ENCODE results near the gene SLC3A2.
"Not testable (repeated sequence)": the region's sequence is repeated elsewhere in the genome, so short reads cannot be mapped to it uniquely, and the experiment has no call there.

SLC3A2 gene

GRCh38 chr11:62880803-62881578 lies at the start of gene SLC3A2:
Gene SLC3A2, plus strand, starts transcription at chr11:62880896. Its CDS starts 128 bp downstream, at chr11:62881024.
- peak; percentile 80 for DNase-seq

DNA sequence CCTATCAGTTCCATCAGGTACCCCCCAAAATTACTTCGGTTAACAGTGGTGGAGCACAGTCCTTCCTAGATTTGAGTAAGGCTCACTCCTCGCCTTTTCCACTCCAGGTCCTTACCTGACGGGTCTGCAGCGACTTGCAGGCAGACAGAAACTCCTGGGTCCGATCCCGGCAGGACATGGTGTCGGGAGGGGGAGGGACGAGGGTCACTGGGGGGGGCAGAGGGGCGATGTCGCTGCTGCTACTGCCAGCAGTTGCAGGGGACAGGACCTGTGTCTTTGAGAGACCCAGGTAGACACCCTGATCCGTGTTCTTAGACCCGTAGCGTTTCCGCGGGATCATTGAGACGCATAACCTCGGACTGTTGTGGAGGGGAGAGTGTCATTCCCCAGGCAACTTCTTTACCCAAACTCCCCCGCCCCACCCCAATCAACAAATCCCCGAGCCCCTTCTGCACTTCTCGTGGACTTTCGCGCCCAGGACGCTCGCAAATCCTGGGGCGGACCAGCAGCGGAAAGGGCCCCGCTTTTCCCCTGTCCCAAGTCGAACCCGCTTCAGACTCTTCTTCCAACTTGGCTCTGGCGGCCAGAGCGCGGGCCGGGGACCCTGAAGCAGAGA lies 49.7 kb upstream of the SLC3A2 start:
- DNase-seq: no peak

- peak; percentile 90 for DNase-seq
Measured at GRCh38 chr11:62831520-62832335, 49.0 kb upstream of the SLC3A2 start, which contains the start of gene STX5. Gene STX5, minus strand, starts transcription at chr11:62832051. Its CDS starts 808 bp downstream, at chr11:62831243.

DNA sequence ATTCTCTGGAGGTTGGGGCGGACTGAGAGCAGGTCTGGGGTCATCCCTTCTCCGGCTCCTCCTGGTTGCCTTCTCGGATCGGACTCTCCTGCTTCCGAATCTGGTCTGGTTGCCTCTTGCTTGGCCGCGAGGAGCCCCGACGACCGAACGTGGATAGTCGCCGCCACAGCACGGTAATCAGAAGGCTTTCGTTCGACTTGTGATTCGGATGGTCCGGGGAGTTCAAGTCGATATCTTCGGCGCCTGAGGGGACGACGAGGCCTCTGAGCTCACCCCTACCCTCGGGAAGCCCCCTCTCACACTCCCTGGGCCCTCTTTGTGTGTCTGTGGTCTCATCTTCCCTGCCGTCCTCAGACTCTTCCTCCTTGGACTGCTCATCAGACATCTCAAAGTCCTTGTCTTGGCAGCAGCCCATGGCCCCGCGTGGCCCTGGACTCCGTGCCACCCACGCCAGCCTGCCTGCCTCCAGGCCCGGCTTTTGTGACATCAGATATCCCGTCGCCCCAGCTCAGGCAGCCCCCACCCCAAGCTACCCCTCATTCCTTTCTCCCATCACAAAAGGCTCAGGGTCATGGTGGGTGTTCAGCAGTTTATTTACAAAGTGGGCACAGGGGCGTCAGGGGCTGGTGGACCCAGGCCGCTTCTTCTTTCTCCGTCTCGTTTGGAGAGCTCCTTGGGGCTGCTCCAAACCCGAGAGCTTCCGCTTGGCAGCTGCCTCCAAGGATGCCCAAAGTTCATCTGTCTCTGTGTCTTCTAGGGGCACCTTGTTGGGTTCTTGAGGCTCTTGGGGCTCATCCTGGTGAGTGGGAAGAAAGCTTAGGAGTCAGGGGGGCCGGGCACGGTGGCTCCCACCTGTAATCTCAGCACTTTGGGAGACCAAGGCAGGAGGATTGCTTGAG lies 48.1 kb upstream of the SLC3A2 start, which contains the start of gene TEX54:
TEX54 (minus strand) TSS at position 506 of the 899 bp plus-strand sequence.
- no peak for DNase-seq

- no peak for DNase-seq
Measured at GRCh38 chr11:62835336-62835735, 45.4 kb upstream of the SLC3A2 start.

- DNase-seq: peak; percentile 76
Measured at GRCh38 chr11:62839050-62839945, 41.4 kb upstream of the SLC3A2 start, which contains the start of gene WDR74. Gene WDR74, minus strand, starts transcription at chr11:62839590. Its CDS starts 20 bp downstream, at chr11:62839570.

DNA sequence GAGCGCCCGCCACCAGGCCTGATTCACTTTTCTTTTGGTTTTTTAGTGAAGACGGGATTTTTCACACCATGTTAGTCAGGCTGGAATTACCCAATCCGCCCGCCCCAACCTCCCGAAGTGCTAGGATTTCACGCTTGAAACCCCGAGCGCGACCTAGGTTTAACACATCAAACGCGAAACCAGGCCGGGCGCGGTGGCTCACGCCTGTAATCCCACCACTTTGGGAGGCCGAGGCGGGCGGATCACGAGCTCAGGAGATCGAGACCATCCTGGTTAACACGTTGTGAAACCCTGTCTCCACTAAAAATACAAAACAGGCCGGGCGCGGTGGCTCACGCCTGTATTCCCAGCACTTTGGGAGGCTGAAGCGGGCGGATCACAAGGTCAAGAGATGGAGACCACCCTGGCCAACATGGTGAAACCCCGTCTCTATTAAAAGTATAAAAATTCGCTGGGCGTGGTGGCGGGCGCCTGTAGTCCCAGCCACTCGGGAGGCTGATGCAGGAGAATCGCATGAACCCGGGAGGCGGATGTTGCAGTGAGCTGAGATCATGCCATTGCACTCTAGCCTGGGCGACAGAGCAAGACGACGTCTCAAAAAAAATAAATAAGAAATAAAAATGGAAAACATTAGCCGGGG lies 39.9 kb upstream of the SLC3A2 start:
- DNase-seq: peak; percentile 49

GRCh38 chr11:62841361-62842170 lies 39.1 kb upstream of the SLC3A2 start:
- DNase-seq: peak; percentile 99

- peak; percentile 39 for DNase-seq
Measured at GRCh38 chr11:62842171-62842741, 38.4 kb upstream of the SLC3A2 start.

- not testable (repeated sequence) for DNase-seq
Measured at GRCh38 chr11:62842891-62843290, 37.8 kb upstream of the SLC3A2 start.

DNA sequence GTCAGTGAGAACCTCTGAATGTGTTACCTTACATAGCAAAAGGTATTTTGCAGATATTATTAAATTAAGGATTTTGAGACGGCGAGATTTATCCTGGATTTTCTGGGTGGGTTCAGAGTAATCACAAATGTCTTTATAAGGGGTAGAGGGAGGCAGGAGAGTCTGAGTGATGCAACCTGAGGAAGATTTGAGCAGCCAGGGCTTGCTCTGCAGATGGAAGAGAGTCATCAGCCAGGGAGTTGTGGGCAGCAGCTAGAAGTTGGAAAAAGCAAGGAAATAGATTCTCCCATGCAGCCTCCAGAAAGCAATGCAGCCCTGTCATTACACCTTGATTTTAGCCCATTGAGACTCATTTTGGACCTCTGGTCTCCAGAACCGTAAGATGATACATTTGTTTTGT lies 37.2 kb upstream of the SLC3A2 start:
- DNase-seq: no peak

DNA sequence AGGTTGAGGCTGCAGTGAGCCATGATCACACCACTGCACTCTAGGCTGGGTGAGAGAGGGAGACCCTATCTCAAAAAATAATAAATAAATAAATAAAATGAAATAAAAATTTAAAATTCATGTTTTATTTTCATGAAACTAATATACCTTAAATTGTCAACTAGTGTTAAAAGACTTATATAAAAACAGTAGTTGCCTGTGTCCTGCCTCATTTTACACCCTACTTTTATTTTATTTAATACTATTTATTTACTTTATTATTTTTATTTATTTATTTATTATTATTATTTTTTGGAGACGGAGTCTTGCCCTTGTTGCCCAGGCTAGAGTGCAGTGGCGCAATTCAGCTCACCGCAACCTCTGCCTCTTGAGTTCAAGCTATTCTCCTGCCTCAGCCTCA lies 36.5 kb upstream of the SLC3A2 start:
- DNase-seq: no peak

GRCh38 chr11:62846177-62846576 lies 34.5 kb upstream of the SLC3A2 start:
- no peak for DNase-seq

DNA sequence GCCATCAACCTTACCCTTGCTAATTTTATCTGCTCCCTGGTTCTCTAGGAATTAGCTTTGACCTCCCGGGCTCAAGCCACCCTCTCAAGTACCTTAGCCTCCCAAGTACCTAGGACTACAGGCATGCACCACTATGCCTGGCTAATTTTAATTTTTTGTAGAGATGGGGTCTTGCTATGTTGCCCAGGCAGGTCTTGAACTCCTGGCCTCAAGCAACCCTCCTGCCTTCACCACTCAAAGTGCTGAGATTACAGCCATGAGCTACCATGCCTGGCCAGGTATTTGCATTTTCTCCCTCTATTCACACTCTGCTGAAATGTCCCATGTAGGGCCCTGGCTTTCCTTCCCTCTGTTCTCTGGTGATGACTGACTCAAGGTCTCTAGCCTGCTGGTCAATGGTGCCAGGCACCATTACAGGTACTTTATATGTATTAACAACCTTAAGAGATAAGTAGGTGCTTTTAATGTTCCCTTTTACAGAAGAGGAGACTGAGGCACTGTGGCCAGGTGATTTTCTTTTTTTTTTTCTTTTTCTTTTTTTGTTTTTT lies 32.9 kb upstream of the SLC3A2 start:
- no peak for DNase-seq

- DNase-seq: no peak
Measured at GRCh38 chr11:62850911-62851806, 29.5 kb upstream of the SLC3A2 start.

DNA sequence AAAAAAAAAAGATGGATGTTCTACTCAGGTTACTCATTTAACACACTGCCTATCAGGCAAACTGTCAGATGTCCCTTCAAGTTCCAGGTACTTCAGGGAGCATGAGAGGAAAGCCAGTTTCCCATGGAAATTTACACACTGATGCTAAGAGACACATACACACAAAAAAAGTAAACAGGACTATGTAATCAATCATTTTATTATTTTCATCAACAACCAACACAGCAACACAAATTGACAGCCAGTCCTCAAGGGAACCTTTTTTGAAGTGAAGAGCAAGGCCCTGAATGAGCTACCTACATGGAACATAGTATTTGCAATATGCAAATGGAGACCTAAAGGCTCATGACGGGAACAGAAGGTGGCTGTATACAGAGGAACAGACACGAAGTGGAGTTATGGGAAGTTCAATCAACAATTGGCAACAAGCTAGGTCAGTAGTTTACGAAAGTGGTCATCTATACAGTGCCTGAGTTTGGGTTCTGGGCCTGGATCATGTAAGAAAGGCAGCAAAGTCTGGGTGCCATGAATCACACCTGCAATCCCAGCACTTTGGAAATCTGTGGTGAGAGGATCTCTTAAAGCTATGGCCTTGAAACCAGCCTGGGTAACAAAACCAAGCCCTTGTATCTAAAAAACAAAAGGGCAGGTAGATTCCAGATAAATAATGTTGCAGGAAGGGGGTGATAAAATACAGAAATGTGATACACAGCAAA lies 28.7 kb upstream of the SLC3A2 start:
- no peak for DNase-seq

DNA sequence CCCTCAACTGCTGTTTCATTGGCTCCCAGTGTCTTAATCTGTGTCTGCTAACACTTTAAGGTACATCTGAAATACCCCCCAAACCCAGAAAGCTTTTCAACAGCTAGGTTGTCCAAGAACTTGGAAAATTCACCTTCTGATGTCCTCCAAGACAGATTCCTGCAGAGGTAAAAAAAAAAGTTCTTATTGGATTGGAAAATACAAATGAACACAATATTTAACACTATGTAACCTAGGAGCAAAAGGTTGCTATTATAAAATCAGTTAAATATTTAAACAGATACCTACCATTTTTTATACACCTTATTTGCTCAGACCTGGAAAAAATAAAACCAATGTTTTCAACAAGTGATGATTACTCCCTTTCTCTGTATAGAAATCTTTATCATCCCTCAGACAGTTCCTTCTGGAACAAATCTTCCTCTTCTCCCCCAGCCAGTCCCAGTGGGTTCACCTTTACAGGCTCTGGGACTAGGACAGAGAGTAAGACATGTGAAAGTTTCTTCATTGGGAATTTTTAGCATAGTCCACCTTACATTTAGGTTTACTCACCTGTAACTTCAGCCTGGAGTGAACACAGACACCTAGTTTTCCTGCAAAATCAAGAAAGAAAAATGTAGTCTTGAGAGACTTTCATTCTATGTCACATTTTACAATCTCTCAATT lies 28.0 kb upstream of the SLC3A2 start:
- no peak for DNase-seq

Data from DMS153 (cell line).